ENCODE data around the gene SKI.

DNA sequence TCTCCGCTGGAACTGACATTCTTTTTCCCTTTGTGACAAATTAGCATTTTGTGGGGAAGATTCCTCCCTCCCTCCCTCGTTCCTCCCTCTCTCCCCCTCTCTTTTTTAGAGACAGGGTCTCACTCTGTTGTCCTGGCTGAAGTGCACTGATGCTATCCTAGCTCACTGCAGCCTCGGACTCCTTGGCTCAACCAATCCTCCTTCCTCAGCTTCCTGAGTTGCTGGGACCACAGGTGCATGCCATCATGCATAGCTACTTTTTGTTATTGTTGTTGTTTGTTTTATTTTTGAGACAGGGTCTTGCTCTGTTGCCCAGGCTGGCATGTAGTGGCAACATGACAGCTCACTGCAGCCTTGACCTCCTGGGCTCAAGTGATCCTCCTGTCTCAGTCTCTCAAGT is 6.8 kb upstream of the SKI start:
- TF ChIP-seq, protein P1, sequence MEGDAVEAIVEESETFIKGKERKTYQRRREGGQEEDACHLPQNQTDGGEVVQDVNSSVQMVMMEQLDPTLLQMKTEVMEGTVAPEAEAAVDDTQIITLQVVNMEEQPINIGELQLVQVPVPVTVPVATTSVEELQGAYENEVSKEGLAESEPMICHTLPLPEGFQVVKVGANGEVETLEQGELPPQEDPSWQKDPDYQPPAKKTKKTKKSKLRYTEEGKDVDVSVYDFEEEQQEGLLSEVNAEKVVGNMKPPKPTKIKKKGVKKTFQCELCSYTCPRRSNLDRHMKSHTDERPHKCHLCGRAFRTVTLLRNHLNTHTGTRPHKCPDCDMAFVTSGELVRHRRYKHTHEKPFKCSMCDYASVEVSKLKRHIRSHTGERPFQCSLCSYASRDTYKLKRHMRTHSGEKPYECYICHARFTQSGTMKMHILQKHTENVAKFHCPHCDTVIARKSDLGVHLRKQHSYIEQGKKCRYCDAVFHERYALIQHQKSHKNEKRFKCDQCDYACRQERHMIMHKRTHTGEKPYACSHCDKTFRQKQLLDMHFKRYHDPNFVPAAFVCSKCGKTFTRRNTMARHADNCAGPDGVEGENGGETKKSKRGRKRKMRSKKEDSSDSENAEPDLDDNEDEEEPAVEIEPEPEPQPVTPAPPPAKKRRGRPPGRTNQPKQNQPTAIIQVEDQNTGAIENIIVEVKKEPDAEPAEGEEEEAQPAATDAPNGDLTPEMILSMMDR (IDR thresholded peaks at IDR 0.05; ENCODE audit: poor library complexity): no peak
- TF ChIP-seq EZH2 (IDR thresholded peaks at IDR 0.05; ENCODE audit: borderline replicate concordance): no peak
